HTERT RPE-1 (cell line): ENCODE measurements around the gene TSHZ1.

Experiments
- in situ Hi-C: fragments of 300-500 bp; cut with MboI; formaldehyde crosslinking; loops from 4 replicates; pipeline ENCODE4 v1.14.3; 2020; ENCODE audit warnings: low sequenced_read_pairs

Gene TSHZ1

DNA sequence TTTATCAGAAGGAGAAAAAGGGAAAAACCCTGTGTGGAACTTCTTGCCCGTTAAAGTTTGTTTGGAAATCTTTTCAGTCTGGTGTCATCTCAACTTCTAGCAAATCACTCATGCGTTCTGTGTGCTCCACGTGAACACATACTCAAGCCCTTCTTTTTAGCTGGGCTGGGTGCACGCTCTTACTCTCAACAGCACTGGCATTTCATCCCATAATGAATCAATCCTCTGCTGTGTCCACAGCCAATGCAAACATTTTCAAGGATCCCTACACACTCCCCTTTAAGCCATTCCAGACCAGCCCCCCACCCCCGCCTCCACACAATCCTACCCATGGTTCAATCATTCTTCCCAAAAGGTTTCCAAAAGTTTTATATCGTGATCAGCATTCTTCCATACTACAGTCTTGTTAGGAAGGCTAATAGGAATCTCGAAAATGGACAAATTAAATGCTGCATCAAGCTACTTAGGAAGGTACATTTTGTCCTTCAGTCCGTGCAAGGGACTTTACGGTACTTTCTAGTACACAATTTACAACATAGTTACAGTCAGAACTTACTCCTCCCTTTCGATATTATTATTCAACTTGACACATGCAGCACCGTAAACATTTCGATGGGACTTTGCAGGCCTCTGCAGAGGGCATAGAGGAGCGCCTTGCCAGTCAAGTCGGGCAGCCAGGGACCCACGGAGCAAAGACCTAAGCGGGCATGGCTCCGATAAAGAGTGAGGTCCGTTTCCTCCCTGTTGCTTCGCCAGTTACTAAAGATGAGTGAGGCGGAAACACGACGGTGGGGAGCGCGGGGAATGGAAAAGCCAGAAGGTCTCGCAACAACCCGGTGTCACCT is 3.1 kb upstream of the TSHZ1 start:
- in situ Hi-C loops: no loop called here

DNA sequence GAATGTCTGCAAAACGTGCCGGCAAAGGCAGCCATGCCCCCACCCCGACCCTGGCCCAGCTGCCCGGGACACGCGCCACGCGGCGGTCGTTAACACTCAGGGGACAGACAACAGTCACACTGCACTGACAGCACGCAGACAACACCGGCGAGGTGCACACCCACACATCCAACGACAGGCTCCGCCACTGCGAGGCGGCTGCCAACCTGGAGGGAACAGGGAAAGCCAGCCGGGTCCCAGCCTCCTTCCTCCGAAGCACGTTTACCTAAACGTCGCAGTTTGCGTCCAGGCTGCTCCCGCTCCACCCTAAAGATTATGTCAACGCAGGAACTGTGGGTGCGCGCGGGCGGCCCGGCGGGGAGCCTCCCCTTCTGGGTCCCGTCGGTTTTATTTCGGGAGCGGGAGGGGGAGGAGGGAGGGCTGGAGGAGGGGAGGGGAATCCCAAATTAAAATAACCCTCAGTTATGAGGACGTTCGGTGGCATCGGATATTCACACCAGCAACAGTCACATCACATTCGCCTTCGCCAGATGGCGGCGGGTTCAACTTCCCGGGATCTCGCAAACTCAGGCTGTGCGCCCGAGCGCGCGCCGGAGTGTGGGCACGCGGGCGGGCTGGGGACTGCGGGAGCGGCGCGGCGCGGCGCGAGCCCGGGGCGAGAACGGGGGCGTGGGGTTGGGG is 2.3 kb upstream of the TSHZ1 start:
- in situ Hi-C loops: no loop called here

DNA sequence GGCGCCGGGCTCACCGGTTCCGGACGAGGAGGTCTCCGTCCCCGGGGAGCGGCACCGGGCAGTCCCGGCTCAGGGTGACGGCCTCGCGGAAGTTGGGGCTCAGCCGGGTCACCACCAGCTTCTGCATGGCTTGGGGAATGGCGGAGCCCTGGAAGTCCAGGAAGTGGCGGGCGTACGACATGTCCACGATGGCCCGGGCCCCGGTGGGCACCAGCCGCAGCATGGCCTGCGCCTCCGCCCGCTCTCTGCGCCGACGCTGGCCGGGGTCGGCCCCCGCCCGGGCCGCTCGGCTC is 1.8 kb upstream of the TSHZ1 start:
- in situ Hi-C loops: no loop called here

- in situ Hi-C loops: no loop called here
Observed at GRCh38 chr18:75209129-75209950, 1.3 kb upstream of the TSHZ1 start, which contains the start of gene PTGR3. TSS of gene PTGR3 (minus strand) at chr18:75209139. CDS start at chr18:75209058, 81 bp downstream.

DNA sequence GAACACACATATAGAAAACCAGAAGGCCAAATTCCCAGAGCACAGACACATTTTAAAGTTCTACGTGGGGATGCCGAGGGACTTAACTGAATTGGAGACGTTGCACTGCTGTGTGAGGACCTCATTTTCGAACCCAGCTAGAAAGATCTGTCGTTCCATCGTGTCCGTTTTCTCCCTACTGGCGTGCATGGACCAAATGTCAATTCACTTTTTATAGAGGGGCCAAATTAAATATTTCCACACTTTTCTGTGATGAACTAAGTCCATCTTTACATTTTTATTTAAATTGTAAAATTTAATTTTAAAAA is 692 bp upstream of the TSHZ1 start:
- in situ Hi-C loops: no loop called here

DNA sequence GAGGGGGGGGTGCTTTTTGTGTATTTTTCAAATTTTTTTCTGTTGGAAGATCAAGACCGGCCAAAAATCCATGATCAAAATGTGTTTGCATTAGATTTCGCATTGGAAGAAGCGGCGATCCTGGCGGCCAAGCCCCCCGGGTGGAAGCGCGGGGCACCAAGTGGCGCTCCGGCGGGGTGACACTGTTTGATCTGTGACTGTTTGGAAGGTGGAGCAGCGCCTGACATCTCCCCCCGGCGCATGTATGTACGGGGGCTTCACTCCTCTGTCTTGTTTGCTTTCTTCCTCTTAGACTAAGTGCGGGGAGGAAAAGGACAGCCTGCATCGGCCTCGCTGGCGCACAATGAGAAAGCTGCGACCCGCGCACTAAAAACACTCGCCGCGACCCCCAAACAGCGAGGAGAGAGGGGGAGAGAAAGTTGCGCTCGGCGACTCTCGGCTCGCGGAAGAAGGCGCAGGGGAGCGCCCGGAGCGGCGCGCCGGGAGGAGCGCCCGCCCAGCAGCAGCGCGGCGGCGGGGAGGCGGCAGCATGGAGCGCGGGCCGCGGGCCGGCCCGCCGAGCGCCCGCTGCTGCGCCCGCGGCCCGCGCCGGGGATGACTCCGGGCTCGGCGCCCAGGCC is 515 bp downstream of the TSHZ1 start:
- in situ Hi-C loops: no loop called here

DNA sequence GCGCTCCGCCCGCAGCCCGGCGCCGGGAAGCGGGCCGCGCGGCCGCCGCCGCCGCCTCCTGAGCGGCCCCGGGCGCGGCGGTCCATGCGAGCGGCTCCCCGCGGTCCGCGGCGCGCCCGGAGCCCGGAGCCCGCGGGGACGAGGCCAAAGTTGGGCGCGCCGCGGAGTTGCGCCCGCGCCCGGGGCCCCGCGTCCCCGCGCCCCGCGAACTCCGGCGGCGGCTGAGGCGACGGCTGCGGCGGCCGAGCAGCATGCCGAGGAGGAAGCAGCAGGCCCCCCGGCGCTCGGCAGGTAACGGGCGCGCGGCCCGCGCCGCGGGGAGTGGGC is 992 bp downstream of the TSHZ1 start:
- in situ Hi-C loops: no loop called here

GRCh38 chr18:75211953-75212750 is 1.6 kb downstream of the TSHZ1 start:
- in situ Hi-C loops: no loop called here

DNA sequence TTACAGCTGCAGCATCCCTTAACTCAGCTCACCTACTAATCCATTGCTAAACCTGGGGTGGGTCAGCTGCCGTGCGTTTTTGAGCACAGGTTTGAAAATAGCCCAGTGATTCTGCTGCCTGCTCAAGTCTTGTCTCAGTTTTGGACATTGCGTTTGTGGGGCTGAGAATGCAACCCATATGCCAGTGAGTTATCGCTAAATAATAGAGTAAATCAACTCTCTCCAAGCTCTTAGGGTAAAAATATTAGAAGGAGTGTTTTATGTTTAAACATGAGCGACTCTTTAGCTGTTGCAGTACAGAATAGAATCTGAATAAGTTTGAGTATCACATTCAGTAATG is 2.1 kb downstream of the TSHZ1 start:
- in situ Hi-C loops: no loop called here

- in situ Hi-C loops: no loop called here
Observed at GRCh38 chr18:75213611-75214331, 3.2 kb downstream of the TSHZ1 start.

DNA sequence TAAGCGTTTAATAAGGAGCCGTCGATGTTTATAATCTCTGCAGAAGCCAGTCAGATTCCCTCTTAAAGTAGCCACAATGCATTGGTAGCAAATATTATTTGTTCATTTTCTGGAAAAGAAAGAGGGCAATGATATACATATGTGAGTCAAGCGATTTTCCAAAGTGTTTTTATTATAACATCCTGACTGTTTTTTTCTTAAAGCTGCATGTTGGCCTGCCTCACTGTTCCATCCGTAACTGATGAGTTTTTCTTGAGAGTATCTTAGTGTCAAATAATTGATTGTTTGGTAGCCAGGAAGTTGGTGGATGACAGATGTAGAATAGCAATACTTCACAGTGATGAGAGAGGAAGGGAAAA is 3.7 kb downstream of the TSHZ1 start:
- in situ Hi-C loops: no loop called here

GRCh38 chr18:75214766-75215510 is 4.3 kb downstream of the TSHZ1 start:
- in situ Hi-C loops: no loop called here

GRCh38 chr18:75215663-75216062 is 5.1 kb downstream of the TSHZ1 start:
- in situ Hi-C loops: no loop called here

DNA sequence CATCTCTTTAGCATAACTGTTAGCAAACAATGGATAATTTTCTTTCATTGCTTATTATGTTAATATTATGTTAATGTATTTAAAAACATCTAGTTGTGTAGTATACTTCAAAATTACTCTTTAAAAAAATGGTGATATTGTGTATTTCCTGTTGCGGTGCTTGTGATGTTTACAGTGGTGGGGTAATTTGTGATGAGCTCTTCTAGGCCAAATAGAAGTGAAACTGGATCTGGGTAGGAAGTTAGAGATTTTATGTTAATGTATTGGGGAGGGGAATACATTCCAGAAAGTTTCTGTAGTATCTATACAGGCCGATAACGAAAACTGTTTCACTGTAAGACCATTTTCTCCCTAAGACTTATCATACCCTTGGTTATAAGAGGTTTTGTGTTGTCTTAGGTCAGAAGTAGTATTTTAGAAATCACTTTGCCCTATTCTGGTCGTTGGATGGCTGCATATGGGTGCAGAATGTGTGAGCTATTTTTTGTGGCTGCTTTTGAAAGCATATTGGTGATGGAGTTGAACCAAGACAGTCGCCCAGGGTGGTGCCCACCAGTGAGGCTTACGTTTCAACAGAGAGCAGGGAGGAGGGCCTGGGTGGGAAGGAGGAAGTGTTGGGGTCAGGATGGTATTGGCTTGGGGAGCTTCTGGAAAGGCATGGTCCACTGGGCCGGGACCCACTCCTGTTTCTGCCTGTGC is 5.8 kb downstream of the TSHZ1 start:
- in situ Hi-C loops: no loop called here

- in situ Hi-C loops: no loop called here
Observed at GRCh38 chr18:75216911-75217689, 6.5 kb downstream of the TSHZ1 start.

DNA sequence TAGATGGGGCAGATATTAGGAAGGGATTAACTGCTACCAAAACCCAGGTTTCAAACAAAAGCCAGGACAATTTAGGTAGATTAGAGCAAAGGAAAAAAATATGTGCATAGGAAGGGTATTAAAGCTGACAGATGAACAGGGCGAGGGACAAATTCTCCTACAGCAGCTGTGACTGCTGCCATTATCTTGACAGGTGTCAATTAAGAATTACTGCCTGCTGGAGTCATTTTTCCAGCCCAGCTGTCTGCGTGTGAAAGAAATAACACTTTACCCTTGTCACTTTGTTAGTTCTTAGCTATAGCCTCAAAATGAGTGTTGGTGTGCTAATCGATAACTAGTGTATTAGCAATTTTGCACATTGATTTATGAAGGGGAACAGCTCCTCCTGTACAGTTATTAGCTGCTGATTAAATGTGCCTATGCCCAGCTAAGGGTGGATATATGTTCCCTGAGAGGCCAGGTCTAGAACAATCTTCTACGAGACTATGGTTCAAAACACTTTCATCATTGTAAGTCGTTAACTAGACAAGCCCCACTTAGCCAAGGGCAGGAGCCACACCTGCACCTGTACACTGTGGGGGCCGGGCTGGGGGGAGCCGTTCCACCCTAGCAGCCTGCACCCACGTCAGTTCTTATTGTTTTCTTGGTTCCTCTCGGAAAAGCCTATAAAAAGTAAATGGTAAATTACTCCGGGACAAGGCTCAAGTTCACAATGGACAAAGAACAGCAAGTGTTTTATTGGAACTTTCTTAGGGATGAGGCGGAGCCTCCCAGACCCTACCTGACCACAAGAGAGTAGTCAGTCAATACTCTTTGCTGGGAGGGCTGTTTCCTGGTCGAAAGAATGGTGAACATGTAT is 7.7 kb downstream of the TSHZ1 start:
- in situ Hi-C loops: no loop called here

- in situ Hi-C loops: no loop called here
Observed at GRCh38 chr18:75219745-75220375, 9.3 kb downstream of the TSHZ1 start.
